GM19395 (cell line): Measurements from ENCODE around the gene DENND1A.
"Not testable (repeated sequence)": the region's sequence is repeated elsewhere in the genome, so short reads cannot be mapped to it uniquely, and the experiment has no call there.

Experiments used
- ATAC-seq: cut with Tn5 transposase; IDR thresholded peaks from one replicate; pipeline ENCODE4 v1.9.1; 2021; ENCODE audit warnings: mild to moderate bottlenecking, moderate library complexity; ENCODE audit not compliant: unreplicated experiment

DENND1A gene

DNA sequence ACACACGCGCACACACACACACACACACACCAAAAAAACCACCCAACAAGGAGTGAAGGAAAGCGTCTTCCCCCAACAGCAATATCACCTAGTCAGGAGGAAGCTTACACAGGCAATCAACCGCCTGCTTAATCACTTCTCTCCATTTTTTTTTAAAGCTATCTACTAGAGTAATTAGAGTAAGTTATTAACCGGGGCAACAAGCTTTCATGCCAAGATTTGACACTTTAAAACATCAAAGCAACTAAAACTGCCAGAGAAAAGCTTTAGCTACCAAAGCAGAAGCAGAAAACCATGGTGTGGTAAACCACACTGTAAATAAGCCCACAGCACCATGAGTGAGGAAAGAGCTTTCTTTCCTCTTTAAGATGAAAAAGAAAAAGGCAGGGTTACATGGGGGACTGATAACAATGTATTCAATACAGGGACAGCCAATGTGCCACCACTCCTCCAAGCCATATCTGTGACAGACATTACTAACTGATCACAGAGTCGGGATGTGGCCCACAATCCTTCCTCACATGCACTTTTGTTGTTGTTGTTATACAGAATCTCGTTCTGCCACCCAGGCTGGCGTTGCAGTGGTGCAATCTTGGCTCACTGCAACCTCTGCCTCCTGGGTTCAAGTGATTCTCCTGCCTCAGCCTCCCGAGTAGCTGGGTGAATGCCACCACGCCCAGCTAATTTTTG lies 291.8 kb downstream of the DENND1A start:
- ATAC-seq, result no peak

DNA sequence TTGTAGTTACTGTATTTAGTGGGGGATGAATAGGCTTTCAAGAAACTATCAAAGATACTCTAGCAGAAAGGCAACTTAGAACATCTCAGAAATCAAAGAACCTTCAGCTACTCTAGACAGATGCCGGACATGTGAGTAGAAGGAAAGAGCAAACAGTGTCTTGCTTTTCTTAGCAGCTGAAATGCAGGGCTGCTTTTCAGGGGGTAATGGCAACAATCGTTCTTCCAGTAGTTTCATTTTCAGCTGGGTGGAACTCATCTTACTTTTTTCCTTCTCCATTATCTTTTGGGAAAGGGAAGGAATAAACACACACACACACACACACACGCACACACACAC lies 292.4 kb downstream of the DENND1A start:
- no peak for ATAC-seq

DNA sequence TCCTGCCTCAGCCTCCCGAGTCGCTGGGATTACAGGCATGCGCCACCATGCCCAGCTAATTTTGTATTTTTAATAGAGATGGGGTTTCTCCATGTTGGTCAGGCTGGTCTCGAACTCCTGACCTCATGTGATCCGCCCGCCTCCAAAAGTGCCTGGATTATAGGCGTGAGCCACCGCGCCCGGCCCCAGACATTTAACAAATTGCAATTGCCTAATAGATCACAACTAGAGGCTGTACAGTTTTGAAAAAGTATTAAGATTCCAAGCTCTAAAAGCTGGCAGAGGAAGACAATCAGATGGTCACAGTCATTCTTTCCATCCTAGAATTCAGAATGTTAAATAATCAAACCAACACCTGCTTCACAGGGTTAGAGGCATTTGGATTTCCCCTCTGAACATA lies 293.1 kb downstream of the DENND1A start:
- ATAC-seq, result not testable (repeated sequence)

DNA sequence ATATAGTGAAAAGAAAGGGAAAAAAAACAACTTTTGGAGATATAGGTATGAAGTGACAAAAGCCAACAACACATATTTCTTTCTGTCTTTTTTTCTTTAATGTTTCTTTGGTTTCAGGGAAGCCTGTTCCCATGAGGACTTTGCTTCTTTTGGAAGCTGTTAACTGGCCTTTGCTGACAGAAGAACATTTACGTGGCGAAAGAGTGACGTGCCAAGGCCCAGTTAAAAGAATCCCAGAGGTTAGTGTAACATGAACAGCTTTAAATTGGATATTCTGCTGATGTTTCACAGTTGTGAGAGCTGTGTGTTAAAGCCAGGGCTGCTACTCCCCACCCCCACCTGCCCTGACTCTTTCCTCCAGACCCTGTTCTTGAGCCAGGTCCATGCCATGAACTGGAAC lies 298.1 kb downstream of the DENND1A start:
- ATAC-seq, result no peak

DNA sequence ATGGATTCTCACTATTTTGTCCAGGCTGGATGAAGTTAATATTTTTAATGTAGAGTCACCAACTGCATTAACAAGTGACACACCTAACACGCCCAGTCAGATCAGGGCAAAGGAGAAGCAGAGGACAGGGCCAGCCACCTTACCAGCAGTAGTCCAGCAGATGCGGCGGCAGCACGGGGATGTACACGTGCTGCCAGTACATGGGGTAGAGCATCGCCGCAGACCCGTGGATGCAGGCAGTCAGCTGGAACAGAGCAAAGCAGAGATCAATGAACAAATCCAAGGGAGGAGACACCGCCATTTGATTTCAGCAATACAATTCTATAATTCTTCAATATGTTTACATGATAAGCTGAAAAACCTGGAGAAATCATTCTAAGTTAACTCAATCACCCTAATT lies 299.7 kb downstream of the DENND1A start:
- ATAC-seq, result no peak

DNA sequence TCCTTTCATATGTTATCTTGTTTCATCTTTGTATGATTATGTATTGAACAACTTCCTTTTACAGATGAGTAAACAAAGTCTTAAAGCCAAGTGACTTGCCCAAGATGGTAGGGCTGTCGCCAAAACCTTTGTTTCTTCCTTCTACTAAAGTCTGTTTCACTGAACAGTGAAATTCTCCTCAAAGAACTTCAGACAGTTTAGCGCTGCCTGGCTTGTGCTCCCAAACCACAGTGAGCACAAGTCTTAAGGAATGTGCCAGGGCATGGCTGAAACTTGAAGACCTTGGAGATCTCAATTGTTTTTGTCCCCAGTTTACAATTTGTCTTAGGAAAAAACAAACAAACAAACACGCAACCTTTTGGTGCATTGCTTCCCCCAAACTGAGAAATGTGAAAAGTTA lies 300.4 kb downstream of the DENND1A start:
- ATAC-seq, result no peak

DNA sequence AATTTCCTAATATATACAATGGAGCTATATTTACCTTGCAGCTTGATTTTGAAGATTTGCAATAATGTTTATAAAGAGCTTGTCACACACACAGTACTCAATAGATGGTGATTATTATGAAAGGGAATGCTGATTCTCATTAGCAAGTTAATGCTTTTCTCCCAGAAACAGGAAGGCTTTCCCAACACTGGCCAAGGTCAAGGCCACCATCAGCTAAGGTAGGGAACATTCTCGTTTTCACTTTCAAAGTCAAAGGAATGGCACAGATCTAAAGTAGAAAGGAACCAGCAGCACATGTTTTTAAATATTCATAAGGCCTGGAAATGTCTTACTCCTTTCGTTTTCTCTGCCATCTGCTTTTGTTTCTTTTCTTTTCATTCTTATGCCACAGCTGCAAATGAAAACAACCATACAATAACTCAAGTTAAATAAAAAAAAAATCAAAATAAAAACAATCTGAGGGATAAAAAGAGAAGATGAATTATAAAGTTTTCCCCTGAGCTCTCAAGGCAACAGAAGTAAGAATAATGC lies 307.1 kb downstream of the DENND1A start:
- ATAC-seq, result no peak

DNA sequence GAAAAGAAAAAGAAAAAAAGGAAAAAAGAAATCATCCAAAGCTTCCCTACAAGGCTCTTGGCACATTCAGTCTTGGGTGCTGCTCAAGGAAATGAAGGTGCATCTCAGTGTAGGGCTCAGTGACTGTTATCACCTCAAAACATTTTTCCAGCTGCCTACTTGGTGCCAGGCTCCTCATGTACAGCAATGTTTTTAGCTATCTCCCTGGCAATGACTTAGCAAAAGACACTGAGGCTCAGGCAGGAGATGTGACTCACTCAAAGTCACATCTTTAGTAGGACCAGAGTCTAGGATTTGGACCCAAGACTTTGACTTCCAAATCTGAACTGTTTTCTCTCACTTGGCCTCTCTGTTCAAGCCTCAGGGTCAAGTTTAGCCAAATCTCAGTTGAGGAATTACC lies 309.7 kb downstream of the DENND1A start:
- ATAC-seq, result no peak

DNA sequence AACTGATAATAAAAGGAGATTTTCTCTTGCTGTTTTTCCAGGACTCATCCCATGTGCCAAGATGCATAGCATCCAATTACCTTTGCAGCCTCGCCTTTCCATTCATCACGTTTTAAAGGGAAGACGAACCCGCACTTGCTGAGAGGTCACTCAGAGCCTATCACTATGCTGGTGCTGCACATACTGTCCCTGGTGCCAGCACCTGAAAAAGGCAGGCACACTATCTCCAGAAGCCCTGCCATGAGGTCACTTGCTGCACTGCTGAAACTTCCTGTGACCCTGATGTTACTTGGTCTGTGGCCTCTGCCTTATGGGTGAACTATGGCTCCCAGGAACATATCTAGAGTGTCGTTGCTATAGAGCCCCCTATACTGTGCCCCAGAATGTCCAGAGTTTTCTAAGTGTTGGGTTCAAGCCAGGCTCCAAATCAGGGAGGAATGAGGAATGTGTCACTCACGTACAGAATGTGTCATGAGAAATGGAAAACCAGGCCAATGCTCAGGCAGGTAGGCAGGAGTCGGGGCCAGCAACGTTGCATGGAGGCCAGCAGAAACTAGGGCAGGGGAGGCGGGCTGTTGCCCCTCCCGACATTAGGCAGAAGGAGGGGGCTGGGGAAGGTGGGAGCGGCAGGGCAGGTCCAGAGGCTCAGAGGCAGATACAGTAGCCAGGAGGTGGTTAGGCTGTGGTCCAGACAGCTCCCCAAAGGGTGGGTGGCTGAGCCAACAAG lies 311.8 kb downstream of the DENND1A start:
- no peak for ATAC-seq

DNA sequence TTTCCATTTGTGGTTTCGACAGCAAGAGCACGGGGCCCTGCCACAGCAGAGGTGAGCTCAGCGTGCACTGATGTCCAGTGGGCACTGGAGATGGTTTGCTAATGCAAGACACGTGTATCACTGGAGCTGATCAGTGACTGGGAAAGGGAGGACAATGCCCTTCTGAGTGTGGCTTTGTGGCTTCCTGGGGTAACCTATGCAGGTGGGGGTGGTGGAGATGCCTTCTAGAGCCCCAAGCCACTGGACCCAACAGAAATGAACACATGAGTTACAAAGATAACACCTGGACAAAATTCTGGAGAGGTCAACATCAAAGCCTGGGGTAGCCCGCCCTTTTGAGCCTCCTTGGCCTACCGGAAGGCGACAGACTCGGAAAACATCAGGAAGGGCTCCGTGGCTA lies 312.6 kb downstream of the DENND1A start:
- no peak for ATAC-seq

DNA sequence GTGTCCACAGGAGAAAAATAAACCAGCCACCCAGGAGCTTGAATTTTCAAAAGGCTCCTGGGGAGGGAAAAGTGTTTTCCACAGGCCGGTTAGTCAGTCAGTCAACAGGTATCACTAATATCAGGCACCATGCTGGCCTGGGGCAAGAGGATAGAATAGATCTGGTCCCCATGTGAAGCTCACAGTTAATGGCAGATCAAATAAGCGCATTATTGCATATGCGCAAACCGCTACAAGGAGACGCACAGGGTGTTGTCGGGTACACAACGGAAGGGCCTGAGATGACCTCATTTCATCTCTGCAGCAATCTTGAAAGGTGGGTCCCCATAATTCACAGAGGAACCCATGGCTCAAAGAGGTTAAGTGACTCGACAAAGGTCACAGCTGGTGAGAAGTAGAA lies 313.2 kb downstream of the DENND1A start:
- ATAC-seq, result no peak

DNA sequence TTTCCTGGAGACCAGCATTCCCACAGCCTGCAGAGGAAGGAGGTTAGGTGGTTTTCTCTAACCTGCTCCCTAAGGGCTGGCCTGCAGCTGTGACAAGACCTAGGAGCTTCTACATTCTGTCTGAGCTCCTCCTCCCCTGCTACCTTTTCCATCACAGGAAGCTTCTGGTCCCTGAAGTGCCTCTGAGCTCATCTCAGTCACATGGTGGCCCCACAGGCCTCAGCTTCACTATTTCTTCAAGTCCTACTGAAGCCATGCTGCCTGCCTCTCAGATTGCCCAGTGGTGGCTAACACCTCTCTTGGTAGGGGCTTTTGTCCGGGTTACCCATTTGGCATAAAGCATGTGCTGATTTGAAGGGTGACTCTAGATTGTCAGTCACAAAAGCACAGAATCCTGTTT lies 314.5 kb downstream of the DENND1A start:
- no peak for ATAC-seq

DNA sequence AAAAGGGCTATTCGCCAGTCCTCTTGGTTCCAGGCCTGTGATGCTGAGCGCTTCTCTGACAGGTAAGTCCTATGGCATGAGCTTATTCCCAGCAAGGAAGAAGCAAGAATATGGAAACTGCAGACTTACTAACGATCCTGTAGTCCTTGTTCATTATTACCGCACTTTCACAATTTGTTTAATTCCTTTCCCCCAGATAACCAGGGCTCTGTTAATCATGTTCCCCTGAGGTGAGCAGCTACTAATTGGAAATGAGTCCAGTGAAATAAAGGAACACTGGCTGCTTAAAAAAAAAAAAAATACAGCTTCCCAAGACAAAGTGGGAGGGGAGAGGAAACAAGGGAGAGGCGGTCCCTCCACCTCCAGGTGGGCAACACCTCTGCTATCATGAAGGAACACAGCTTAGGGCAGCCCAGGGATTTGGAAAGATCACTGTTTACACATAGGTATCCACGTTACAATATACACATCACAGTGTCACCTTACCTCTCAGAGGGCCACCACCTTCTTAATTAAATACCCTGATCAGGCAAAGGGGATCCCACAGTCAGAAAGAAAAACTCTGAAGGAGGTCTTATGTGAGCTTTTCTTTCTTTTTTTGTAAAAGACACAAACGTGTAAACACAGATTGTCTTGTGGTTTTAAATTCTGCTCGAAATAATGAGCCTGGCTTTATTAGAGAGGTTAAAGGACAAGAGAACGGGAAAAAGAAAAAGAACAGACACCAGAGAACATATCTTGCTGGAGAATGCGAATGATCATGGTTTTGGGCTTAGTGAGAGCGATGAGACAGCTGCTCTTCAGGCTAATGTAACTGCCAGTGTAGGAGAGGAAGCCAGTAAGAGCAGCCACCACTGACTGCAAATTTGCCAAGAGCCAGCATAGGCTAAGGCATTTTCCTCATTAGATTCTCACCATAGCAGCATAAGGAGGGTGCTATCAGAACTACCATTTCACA lies 315.3 kb downstream of the DENND1A start:
- ATAC-seq, result no peak

DNA sequence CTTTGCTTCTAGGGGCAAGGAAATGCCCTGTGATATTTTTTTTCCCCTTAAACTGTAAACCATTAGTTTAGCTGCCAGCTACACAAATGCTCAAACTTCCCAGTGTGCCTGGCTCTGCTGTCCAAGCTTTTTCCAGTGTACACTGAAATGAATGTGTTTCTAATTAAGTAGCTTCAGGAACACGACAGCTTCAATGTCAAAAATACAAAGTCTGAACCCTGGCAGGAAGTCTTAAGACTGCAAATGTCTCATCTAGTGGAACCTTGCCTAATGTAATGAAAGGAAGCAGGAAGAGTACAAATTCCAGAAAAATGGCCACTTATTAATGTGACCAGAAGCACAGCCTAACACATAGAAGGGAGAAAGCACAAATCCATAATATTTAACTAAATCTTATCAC lies 318.7 kb downstream of the DENND1A start:
- ATAC-seq, result no peak

DNA sequence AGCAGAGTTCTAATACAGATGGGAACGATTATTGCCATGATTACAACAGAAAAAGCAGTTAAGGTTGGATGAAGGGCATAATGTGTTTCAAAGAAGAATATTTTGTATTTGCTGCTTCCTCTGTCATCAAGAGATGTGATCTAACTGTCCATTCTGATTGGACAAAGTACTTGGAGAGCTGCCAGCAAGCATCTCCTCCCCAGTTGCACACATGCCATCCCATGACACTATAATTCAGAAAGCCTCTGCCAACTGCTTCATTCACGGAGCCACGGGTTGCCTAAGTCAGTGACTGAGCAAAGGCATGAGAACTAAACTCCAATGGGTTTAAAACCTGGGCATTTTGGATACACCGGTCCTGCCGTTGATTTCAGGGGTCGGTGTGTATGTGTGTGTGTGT lies 320.1 kb downstream of the DENND1A start:
- no peak for ATAC-seq

DNA sequence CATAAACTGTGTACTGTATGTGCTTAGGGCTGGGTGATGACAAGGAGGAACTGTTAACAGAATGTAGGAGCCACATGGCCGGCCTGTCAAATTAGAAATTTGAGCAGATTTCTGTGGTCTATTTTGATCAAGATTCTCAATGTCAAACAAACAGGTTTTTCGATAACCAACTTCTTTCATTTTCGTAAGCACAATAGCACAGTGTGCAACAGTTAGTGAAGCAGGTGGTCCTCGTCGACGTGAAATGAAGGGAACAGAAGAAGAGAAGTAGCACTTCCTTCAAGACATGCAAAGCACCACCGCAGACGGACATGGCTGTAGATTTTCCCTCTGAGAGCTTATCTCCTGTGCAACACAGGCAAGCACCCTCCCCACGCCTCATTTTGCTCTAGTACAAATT lies 321.8 kb downstream of the DENND1A start:
- ATAC-seq, result peak; percentile 97

DNA sequence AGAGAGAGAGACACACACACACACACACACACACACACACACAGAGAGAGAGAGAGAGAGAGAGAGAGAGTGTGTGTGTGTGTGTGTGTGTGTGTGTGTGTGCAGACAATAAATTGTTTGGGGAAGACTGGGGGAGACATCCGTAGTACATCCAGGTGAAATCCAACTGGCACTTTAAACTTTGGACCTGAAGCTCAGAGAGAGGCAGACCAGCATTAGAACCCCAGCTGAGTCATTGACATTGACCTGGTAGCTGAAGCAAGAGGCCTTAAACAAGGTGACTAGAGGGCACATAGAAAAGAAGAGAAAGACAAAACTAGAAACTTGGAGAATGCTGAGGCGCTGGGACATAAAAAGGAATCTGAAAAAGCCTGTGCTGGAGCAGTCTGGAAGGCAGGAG lies 322.4 kb downstream of the DENND1A start:
- ATAC-seq, result no peak

DNA sequence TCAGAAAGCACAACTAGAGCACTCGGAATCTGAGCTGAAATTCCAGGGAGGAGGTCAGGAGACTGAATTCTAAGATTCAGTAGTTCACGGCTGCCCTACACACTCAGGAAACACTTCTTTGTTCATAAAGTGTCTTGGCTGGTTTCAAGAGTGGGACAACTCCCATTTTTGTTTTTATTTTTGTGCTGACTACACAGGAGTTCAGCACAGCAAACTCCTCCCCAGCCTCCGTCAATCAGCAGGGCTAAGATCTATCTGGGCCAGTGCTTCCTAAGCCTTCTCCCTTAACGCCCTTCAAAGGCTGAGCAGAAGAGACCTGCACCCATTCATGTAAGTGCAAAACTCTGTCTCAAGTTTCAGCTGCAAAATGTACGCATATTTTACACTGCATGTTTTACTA lies 323.8 kb downstream of the DENND1A start:
- ATAC-seq, result no peak

DNA sequence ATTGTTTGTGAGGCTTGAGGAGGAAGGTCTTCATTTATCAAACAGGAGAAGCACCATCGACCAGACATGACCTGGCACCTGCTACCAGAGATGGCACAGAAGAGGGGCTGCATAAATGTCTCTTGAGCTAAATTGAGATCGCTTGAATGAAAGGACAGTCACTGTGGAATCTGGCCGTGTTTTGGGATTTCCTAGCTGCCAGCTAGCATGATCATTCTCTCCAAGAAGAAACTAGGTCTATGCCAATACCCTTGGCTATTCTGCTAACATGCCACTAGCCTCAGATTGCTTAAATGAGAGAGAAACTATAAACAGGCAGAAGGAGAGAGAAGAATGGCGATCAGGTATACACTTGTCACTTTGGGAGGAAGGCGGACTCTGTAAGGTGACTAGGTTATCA lies 324.6 kb downstream of the DENND1A start:
- no peak for ATAC-seq

DNA sequence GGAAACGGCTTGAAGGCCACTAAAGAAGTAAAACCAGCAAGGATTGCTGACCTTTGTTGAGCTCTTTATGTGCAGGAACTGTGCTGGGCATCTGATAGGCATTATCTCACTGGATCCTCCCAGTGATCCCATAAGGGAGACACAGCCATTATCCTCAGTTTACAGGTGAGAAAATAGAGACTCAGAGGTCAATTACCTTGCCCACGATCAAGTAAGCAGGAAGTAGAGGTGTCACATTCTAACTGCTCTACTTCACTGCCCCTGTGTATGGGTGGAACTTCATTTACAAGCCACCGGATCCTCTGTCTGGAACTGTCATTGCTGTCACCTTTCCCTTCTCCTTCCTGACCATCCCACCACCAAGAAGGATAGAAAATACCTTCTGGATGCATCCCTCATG lies 325.1 kb downstream of the DENND1A start:
- no peak for ATAC-seq

DNA sequence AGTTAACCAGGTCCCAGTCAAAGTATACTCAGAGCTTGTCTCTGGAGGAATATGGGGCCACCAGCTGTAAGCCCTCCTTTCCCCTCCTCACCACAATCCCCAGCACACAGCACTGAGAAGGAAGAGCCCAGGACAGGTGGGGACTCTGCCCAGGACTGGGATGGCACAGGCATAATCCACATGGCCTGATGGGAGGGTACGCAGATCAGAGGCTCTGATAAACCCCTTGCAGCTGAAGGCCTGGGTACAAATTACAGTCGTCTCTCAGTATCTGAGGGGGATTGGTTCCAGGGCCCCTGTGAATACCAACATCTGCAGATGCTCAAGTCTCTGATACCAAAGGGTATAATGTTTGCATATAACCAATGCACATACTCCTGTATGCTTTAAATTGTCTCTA lies 328.1 kb downstream of the DENND1A start:
- no peak for ATAC-seq

DNA sequence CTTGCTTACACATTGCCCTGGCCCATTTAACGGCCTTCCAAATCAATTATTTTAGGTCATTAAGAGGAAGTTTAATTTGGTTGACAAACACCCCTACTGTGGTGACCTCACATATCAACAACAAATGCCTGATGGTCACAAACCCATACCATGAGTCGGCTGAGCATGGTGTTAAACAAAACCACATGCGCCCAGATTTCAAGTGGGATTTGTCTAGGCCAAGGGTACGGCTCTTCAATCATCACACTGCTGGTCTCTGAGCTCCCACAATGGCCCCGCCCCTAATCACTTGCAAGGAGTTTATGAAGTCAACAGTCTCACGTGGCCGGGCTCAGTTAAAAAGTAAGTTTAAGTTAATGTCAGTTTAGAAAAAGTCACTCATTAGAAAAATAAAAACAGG lies 330.1 kb downstream of the DENND1A start:
- ATAC-seq, result no peak
